Gastroesophageal sphincter (tissue), 4 donors: ENCODE results near the gene BCL2L14. TPM values are rescaled to one million over a fixed set of nuclear protein-coding genes. Genes with fewer than 3 reads are reported as not detected.

Experiments used
- ATAC-seq: fragments of 150-250 bp; one replicate; pipeline ENCODE4 v1.9.1; 2016; ENCODE audit warnings: mild to moderate bottlenecking, moderate library complexity
- H3K27ac ChIP-seq, 4 donors: fragments of 200-600 bp; sonication (generic) in 3 of 4; 1 replicate in 3 of 4; 2 replicates in 1 of 4; pipeline ENCODE4 v1.5.1; 2016 to 2019
- H3K27me3 ChIP-seq: fragments of 200-600 bp; sonication (generic); one replicate; pipeline ENCODE4 v1.5.1; 2019
- H3K36me3 ChIP-seq, 2 donors: fragments of 200-600 bp; sonication (generic); one replicate each; pipeline ENCODE4 v1.5.1; 2019; ENCODE audit warnings: control low read depth in 1 of 2
- H3K4me1 ChIP-seq, 3 donors: fragments of 200-600 bp; sonication (generic); 1 replicate in 2 of 3; 2 replicates in 1 of 3; pipeline ENCODE4 v1.5.1; 2016 to 2019; ENCODE audit warnings: control low read depth in 2 of 3
- H3K4me3 ChIP-seq, 2 donors: fragments of 200-600 bp; sonication (generic); one replicate each; pipeline ENCODE4 v1.5.1; 2019; ENCODE audit warnings: mild to moderate bottlenecking in 1 of 2, moderate library complexity in 1 of 2
- H3K9me3 ChIP-seq, 3 donors: fragments of 200-600 bp; sonication (generic); one replicate each; pipeline ENCODE4 v1.5.1; 2017 to 2019; ENCODE audit warnings: control low read depth in 2 of 3
- CTCF ChIP-seq, 4 experiments: fragments of 200-600 bp in 2 of 4; fragments of 450-650 bp in 2 of 4; sonication (generic) in 1 of 4; IDR thresholded peaks; one replicate each; pipeline ENCODE4 v1.5.1; 2017 to 2019; ENCODE audit warnings: antibody characterized with exemption in 4 of 4, mild to moderate bottlenecking in 2 of 4, moderate library complexity in 2 of 4
- EP300 ChIP-seq: sonication (generic); formaldehyde crosslinking; IDR thresholded peaks from one replicate; pipeline ENCODE4 v1.6.1; 2017; ENCODE audit warnings: antibody characterized with exemption, mild to moderate bottlenecking
- POLR2A ChIP-seq, 2 donors: fragments of 450-650 bp; IDR thresholded peaks; one replicate each; pipeline ENCODE4 v1.6.1; 2017; ENCODE audit warnings: antibody characterized with exemption in 2 of 2, mild to moderate bottlenecking in 2 of 2, moderate library complexity in 1 of 2
- POLR2AphosphoS5 ChIP-seq: sonication (generic); formaldehyde crosslinking; IDR thresholded peaks from one replicate; pipeline ENCODE4 v1.6.1; 2017; ENCODE audit warnings: antibody characterized with exemption
- WGBS, 2 donors: methylation state at CpG; one replicate each; pipeline ENCODE4 v1.1.5; 2018; ENCODE audit warnings: low coverage in 1 of 2; 5-methylcytosine and 5-hydroxymethylcytosine counted together
- total RNA-seq, 4 donors: library from RNA; depleted of rRNA; stranded (reverse); fragments of >200 nt; gene quantifications; one replicate each; pipeline ENCODE4 v1.1.0, GENCODE V29; 2016

Gene BCL2L14
- 1 to 10 TPM in 1 of 4 donors, not detected in 3; 1.2 TPM for total RNA-seq

- TF ChIP-seq POLR2AphosphoS5, result no peak
- no peak for TF ChIP-seq EP300
- no peak for TF ChIP-seq CTCF (IDR thresholded peaks at IDR 0.05)
- no peak for TF ChIP-seq POLR2A (IDR thresholded peaks at IDR 0.05)
- H3K27ac ChIP-seq, result no peak within 1 kb of the TSS
- ATAC-seq, result no peak
- H3K4me1 ChIP-seq, result no peaks in the 10 kb centered on the region
- peaks cover 12% of the 10 kb centered on the region for H3K27me3 ChIP-seq
- no peak within 1 kb of the TSS for H3K4me3 ChIP-seq
- no peaks in the 10 kb centered on the region for H3K9me3 ChIP-seq
- H3K36me3 ChIP-seq, result no peaks in the 10 kb centered on the region
- 54 to 70% methylated on average over 10 to 11 of the region's 12 CpGs for WGBS, 2 donors
These were observed at the start of gene BCL2L14 for GRCh38 chr12:12070674-12071656. Gene BCL2L14 (plus strand): TSS chr12:12070939. CDS start chr12:12079306, 8,367 bp downstream.

- Histone ChIP-seq H3K27me3 (no peaks in the 10 kb centered on the region), H3K36me3 (no peaks in the 10 kb centered on the region), H3K27ac (no peak overlapping the region)
These were observed 48.3 kb upstream of the BCL2L14 start for GRCh38 chr12:12022306-12022936.

DNA sequence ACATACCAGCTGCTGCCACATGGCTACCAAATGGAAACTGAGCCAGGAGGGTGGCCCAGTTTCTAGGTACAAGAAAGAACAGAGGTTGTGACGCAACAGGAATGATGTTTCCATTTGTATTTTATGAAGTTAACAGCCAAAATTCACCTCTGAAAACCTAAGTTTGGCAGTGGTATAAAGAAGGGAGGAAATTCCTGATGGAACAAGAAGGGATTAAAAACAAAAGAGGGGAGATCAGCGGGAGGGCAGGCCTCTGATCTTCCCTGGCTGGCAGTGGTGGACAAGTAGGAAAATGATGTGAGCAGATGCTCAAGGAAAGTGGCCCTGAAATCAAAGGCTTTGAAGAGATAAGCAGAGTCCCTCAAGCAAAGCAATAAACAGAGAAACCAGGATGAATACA, 47.3 kb upstream of the BCL2L14 start:
- no peak for ATAC-seq
- no peak overlapping the region for H3K27ac ChIP-seq
- no peaks in the 10 kb centered on the region for H3K36me3 ChIP-seq
- H3K9me3 ChIP-seq, result no peaks in the 10 kb centered on the region
- TF ChIP-seq CTCF (IDR thresholded peaks at IDR 0.05) (no peak), POLR2AphosphoS5 (no peak)
- no peaks in the 10 kb centered on the region for H3K27me3 ChIP-seq
- H3K4me3 ChIP-seq, result no peak overlapping the region
- H3K4me1 ChIP-seq, result no peaks in the 10 kb centered on the region
- WGBS, 2 donors, result 100% methylated on average over 1 of the region's 2 CpGs

More at GRCh38 chr12:12022306-12022936, 48.3 kb upstream of the BCL2L14 start:
- no peak for TF ChIP-seq EP300
- TF ChIP-seq POLR2AphosphoS5, result no peak
- TF ChIP-seq CTCF (IDR thresholded peaks at IDR 0.05), result no peak
- TF ChIP-seq POLR2A (IDR thresholded peaks at IDR 0.05), result no peak
- ATAC-seq, result no peak
- Histone ChIP-seq H3K4me1 (no peaks in the 10 kb centered on the region), H3K4me3 (no peak overlapping the region), H3K9me3 (no peaks in the 10 kb centered on the region)
- WGBS, 2 donors, result 77 to 91% methylated on average over 8 of the region's 8 CpGs

- TF ChIP-seq POLR2AphosphoS5, result no peak
- no peak for ATAC-seq
- no peaks in the 10 kb centered on the region for H3K9me3 ChIP-seq
- H3K4me3 ChIP-seq, result no peak overlapping the region
- no peak overlapping the region for H3K27ac ChIP-seq
- 87 to 90% methylated on average over 8 to 9 of the region's 10 CpGs for WGBS, 2 donors
- no peaks in the 10 kb centered on the region for H3K4me1 ChIP-seq
- H3K36me3 ChIP-seq, result no peaks in the 10 kb centered on the region
- H3K27me3 ChIP-seq, result no peaks in the 10 kb centered on the region
These were observed 45.6 kb upstream of the BCL2L14 start for GRCh38 chr12:12024911-12025682.

DNA sequence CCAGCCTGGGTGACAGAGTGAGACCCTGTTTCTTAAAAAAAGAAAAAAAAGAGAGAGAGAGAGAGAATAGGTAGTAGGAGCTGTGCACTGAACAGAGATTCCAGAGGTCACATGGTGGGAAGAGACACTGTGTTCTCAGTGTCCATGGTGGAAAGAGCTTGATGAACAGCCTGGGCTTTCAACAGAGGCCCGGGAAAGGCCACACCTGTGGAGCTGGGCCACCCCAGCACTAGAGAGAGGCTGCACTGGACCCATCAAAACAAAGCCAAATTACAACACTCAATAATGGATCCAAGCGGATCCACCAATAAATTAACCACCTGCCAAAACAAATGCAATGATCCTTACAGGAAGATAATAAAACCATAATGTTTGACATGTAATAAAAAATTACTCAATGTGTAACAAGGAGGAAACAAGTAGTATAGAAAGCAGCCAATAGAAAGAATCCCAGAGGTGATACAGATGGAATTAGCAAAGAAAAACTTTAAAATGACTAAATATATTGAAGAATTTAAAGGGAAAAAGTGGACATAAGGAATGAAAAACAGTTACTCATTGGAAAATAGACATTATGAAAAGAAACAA, 44.8 kb upstream of the BCL2L14 start:
- no peaks in the 10 kb centered on the region for H3K9me3 ChIP-seq
- WGBS, 2 donors, result 75 to 90% methylated on average over 2 of the region's 2 CpGs
- H3K27ac ChIP-seq, result no peak overlapping the region
- H3K4me1 ChIP-seq, result no peaks in the 10 kb centered on the region
- ATAC-seq, result no peak
- H3K36me3 ChIP-seq, result no peaks in the 10 kb centered on the region
- no peaks in the 10 kb centered on the region for H3K27me3 ChIP-seq
- TF ChIP-seq POLR2A (IDR thresholded peaks at IDR 0.05) (no peak), CTCF (IDR thresholded peaks at IDR 0.05) (no peak), EP300 (no peak), POLR2AphosphoS5 (no peak)
- H3K4me3 ChIP-seq, result no peak overlapping the region
